ENCODE results near the gene C6orf132.

Gene C6orf132

GRCh38 chr6:42103216-42103615 is 39.2 kb downstream of the C6orf132 start:
- no peak for DNase-seq

- DNase-seq: no peak
Measured at GRCh38 chr6:42101186-42101657, 41.2 kb downstream of the C6orf132 start.

GRCh38 chr6:42100029-42100901 is 42.2 kb downstream of the C6orf132 start:
- no peak for DNase-seq

GRCh38 chr6:42099340-42100028 is 42.9 kb downstream of the C6orf132 start:
- no peak for DNase-seq

GRCh38 chr6:42095776-42096541 is 46.5 kb downstream of the C6orf132 start:
- no peak for DNase-seq

GRCh38 chr6:42095094-42095493 is 47.3 kb downstream of the C6orf132 start:
- DNase-seq: no peak

- DNase-seq: no peak
Measured at GRCh38 chr6:42093582-42094329, 48.7 kb downstream of the C6orf132 start.

GRCh38 chr6:42091718-42092023 is 50.7 kb downstream of the C6orf132 start:
- no peak for DNase-seq

GRCh38 chr6:42090819-42091717 is 51.4 kb downstream of the C6orf132 start:
- no peak for DNase-seq

- DNase-seq: no peak
Measured at GRCh38 chr6:42088101-42088591, 54.3 kb downstream of the C6orf132 start.

- no peak for DNase-seq
Measured at GRCh38 chr6:42086046-42087035, 56.1 kb downstream of the C6orf132 start.

- DNase-seq: no peak
Measured at GRCh38 chr6:42084889-42085288, 57.5 kb downstream of the C6orf132 start.

GRCh38 chr6:42083530-42083929 is 58.9 kb downstream of the C6orf132 start:
- no peak for DNase-seq

GRCh38 chr6:42079941-42080464 is 62.4 kb downstream of the C6orf132 start:
- DNase-seq: no peak

- no peak for DNase-seq
Measured at GRCh38 chr6:42078386-42078785, 64.0 kb downstream of the C6orf132 start.

- peak; percentile 52 for DNase-seq
Measured at GRCh38 chr6:42075159-42075838, 67.1 kb downstream of the C6orf132 start.

- DNase-seq: no peak
Measured at GRCh38 chr6:42073287-42073686, 69.1 kb downstream of the C6orf132 start.

GRCh38 chr6:42071881-42072583 is 70.4 kb downstream of the C6orf132 start:
- no peak for DNase-seq
